Measurements from ENCODE around the gene STXBP6.

Gene STXBP6

DNA sequence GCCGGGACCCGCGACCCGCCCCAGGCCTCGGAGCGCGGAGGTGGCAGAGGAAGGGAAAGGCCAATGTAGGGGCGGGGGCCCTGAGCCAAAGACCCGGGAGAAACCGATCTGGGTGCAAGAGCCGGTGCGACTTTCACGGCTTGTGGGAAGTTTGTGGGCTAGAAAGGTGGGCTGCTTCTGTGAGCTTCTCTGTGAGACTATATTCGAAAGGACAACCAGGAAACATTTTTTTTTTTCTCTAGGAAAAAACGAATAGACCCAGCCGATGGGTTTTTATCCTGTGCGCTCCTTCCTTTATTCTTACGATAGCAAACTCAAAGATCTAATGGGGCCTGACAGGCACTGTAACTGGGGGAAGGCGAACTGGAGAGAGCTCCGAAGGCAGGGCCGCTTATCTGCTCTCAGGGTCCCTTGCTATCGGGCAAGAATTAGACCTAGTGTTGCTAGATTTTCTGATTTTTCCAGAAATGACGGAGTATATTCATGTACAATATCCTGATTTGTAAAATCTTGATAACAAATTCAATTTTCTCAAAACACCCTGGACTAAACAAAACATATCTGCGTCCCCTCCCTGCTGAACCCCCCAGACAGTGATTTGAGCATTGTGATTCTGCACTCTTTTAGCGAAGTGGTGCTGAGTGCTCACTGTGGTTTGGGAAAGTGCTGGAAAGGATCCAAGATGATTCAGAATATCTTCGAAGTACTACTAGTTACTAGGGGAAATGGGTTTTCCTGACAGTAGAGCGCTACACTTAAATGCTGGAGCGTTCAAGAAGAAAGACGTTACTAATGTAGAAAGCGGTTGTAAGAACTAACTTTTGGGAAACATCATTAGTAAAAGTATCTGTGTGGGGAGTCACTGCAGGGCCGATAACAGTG lies 563 bp upstream of the STXBP6 start:
- Histone ChIP-seq H3K23ac (ENCODE audit: low read length) (no peak overlapping the region), H3K4me3 (ENCODE audit: low read length) (no peak overlapping the region), H2BK120ac (ENCODE audit: low read depth, low read length) (no peak overlapping the region), H2AK5ac (ENCODE audit: low read length) (no peak overlapping the region), H3K27ac (ENCODE audit: low read depth, low read length) (no peak overlapping the region), H3K18ac (ENCODE audit: low read length) (no peak overlapping the region), H2BK15ac (replicated peaks; ENCODE audit: low read depth) (no peak overlapping the region), H3K79me2 (ENCODE audit: control insufficient read depth, insufficient read depth, low read length) (no peaks in the 10 kb centered on the region), H3K4ac (ENCODE audit: low read depth, low read length) (no peak overlapping the region), H3K79me1 (ENCODE audit: low read length) (no peaks in the 10 kb centered on the region), H4K5ac (ENCODE audit: low read length) (no peak overlapping the region), H3K56ac (ENCODE audit: low read length) (peak overlapping the region; percentile 28), H4K8ac (ENCODE audit: low read depth, low read length) (no peak overlapping the region), H3K27me3 (ENCODE audit: insufficient read depth, low read length, poor library complexity) (peaks cover 31% of the 10 kb centered on the region), H3K9ac (ENCODE audit: low read length) (peak overlapping the region; percentile 47), H2BK5ac (ENCODE audit: low read length) (no peak overlapping the region), H3K36me3 (ENCODE audit: control insufficient read depth, insufficient read depth, low read length) (no peaks in the 10 kb centered on the region), H3K4me2 (ENCODE audit: low read length) (peak overlapping the region; percentile 23), H3K4me1 (ENCODE audit: control insufficient read depth, low read depth, low read length) (no peaks in the 10 kb centered on the region)
- no CpG with 5 or more reads among the region's 31 CpGs for WGBS (ENCODE audit: extremely low coverage, insufficient coverage, low lambda C conversion rate)
- DNase-seq: peak; percentile 44

DNA sequence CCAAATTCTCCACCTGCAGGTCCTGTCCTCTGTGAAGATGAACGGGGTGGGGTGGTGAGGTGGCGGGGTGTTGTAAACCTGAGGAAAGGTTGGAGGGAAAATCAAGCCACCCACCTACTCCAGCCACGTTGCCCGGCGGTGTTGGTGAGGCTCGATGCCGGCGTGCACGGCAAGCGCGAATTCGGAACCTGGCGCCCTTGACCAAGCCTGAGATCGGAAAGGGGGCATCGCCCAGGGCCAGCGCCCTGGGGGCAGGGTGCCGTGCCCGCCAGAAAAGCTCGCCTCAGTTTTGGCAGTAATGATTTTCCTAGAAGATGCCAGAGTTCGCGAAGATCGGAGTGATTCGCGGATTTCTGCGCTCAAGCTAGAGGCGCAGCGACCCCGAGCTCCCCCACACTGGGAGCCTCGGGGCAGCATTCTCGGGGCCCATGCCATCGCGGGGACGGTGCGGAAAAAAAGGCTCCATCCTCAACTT lies 817 bp downstream of the STXBP6 start:
- Histone ChIP-seq H2BK120ac (ENCODE audit: low read depth, low read length) (no peak overlapping the region), H2AK5ac (ENCODE audit: low read length) (no peak overlapping the region), H3K79me1 (ENCODE audit: low read length) (no peaks in the 10 kb centered on the region), H3K56ac (ENCODE audit: low read length) (peak overlapping the region; percentile 80), H3K27ac (ENCODE audit: low read depth, low read length) (no peak overlapping the region), H2BK5ac (ENCODE audit: low read length) (no peak overlapping the region), H2BK15ac (replicated peaks; ENCODE audit: low read depth) (no peak overlapping the region), H3K79me2 (ENCODE audit: control insufficient read depth, insufficient read depth, low read length) (no peaks in the 10 kb centered on the region), H3K4me3 (ENCODE audit: low read length) (no peak overlapping the region), H3K9ac (ENCODE audit: low read length) (peak overlapping the region; percentile 40), H3K36me3 (ENCODE audit: control insufficient read depth, insufficient read depth, low read length) (no peaks in the 10 kb centered on the region), H4K5ac (ENCODE audit: low read length) (no peak overlapping the region), H3K27me3 (ENCODE audit: insufficient read depth, low read length, poor library complexity) (peaks cover 31% of the 10 kb centered on the region), H3K4ac (ENCODE audit: low read depth, low read length) (no peak overlapping the region), H3K23ac (ENCODE audit: low read length) (peak overlapping the region; percentile 18), H3K4me1 (ENCODE audit: control insufficient read depth, low read depth, low read length) (no peaks in the 10 kb centered on the region), H3K18ac (ENCODE audit: low read length) (no peak overlapping the region), H4K8ac (ENCODE audit: low read depth, low read length) (no peak overlapping the region), H3K4me2 (ENCODE audit: low read length) (peak overlapping the region; percentile 69)
- DNase-seq: no peak
- no CpG with 5 or more reads among the region's 34 CpGs for WGBS (ENCODE audit: extremely low coverage, insufficient coverage, low lambda C conversion rate)

DNA sequence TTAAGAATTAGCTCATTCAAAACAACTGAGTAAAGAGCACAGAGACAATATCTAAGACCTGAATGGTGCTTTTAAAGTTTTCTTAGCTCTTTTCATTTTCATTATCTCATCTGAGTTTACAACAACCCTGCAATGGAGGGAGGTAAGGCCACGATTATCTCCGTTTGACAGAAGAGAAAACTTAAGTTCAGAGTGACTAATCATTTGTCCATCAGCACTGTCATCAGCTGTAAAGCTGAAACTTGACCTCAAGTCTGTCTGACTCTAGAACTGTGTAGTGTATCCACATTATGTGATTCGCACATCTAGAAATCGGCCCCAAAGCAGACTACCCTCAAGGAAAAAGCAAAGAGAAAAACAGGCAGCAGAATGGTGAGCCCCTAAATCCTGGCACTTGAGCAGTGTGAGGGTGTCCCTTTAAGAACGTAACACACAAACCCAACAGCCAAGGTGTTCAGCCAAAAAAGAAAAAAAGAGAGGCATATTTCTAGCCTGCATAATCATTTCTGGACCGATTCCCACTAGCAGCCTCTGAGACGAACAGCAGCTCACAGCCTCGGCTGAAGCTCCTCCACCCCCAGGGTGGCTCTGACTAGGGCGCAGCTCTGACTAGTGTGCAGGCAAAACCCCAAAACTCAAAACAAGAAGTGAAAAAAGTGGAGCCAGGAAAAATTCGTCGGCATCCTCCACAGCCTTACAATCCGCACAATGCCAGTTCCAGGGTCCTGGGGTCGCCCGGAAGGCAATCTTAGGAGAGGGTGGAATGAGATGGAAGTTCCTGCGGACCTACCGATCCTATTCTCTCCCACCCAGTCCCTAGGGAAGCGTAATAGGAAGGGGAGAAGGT lies 1.6 kb downstream of the STXBP6 start:
- Histone ChIP-seq H4K8ac (ENCODE audit: low read depth, low read length) (no peak overlapping the region), H3K56ac (ENCODE audit: low read length) (no peak overlapping the region), H3K9ac (ENCODE audit: low read length) (no peak overlapping the region), H3K4ac (ENCODE audit: low read depth, low read length) (no peak overlapping the region), H3K23ac (ENCODE audit: low read length) (no peak overlapping the region), H3K36me3 (ENCODE audit: control insufficient read depth, insufficient read depth, low read length) (no peaks in the 10 kb centered on the region), H3K4me3 (ENCODE audit: low read length) (no peak overlapping the region), H3K79me2 (ENCODE audit: control insufficient read depth, insufficient read depth, low read length) (no peaks in the 10 kb centered on the region), H3K4me1 (ENCODE audit: control insufficient read depth, low read depth, low read length) (no peaks in the 10 kb centered on the region), H2BK120ac (ENCODE audit: low read depth, low read length) (no peak overlapping the region), H3K4me2 (ENCODE audit: low read length) (no peak overlapping the region), H2AK5ac (ENCODE audit: low read length) (no peak overlapping the region), H3K79me1 (ENCODE audit: low read length) (no peaks in the 10 kb centered on the region), H4K5ac (ENCODE audit: low read length) (no peak overlapping the region), H2BK15ac (replicated peaks; ENCODE audit: low read depth) (no peak overlapping the region), H3K27ac (ENCODE audit: low read depth, low read length) (no peak overlapping the region), H3K27me3 (ENCODE audit: insufficient read depth, low read length, poor library complexity) (peaks cover 31% of the 10 kb centered on the region), H3K18ac (ENCODE audit: low read length) (no peak overlapping the region), H2BK5ac (ENCODE audit: low read length) (no peak overlapping the region)
- WGBS (ENCODE audit: extremely low coverage, insufficient coverage, low lambda C conversion rate): no CpG with 5 or more reads among the region's 17 CpGs
- no peak for DNase-seq

DNA sequence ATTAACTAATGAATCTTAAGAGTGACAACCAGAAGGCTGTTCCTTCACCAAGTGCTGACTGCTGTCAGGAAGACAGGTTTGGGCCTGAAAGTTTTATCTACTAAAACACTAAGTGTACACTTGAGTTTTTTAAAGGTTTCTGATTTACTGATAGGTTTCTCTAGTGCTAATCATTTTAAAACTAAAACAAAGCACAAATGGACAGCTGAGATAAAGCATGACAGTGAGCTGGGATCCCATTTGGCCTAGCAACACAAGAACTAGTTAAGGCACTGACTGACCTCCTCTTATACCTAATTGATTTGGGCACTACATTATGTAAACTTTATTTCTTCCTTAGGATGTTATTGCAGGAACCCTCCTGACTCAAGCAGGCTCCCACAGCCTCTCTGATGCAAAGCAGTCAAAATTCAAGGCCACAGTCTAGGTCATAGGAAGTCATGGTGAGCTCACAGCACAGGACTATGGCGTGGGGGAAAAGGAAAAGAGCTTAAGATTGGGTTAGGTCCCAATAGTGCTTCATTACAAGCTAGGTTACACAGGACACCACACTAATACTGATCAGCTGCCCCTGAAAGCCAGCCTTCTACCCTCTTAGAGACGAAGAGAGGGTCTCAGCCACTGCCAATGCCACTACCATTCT lies 3.5 kb downstream of the STXBP6 start:
- no CpG with 5 or more reads among the region's 2 CpGs for WGBS (ENCODE audit: extremely low coverage, insufficient coverage, low lambda C conversion rate)
- no peak overlapping the region for H2BK5ac ChIP-seq (ENCODE audit: low read length)
- no peaks in the 10 kb centered on the region for H3K79me2 ChIP-seq (ENCODE audit: control insufficient read depth, insufficient read depth, low read length)
- H3K18ac ChIP-seq (ENCODE audit: low read length): no peak overlapping the region
- H3K9ac ChIP-seq (ENCODE audit: low read length): no peak overlapping the region
- no peak overlapping the region for H2BK15ac ChIP-seq (replicated peaks; ENCODE audit: low read depth)
- H3K4me2 ChIP-seq (ENCODE audit: low read length): no peak overlapping the region
- no peak overlapping the region for H4K5ac ChIP-seq (ENCODE audit: low read length)
- no peak overlapping the region for H2BK120ac ChIP-seq (ENCODE audit: low read depth, low read length)
- no peaks in the 10 kb centered on the region for H3K79me1 ChIP-seq (ENCODE audit: low read length)
- H3K4me3 ChIP-seq (ENCODE audit: low read length): no peak overlapping the region
- no peak overlapping the region for H3K27ac ChIP-seq (ENCODE audit: low read depth, low read length)
- no peak overlapping the region for H2AK5ac ChIP-seq (ENCODE audit: low read length)
- H3K36me3 ChIP-seq (ENCODE audit: control insufficient read depth, insufficient read depth, low read length): no peaks in the 10 kb centered on the region
- no peak overlapping the region for H3K23ac ChIP-seq (ENCODE audit: low read length)
- H3K4me1 ChIP-seq (ENCODE audit: control insufficient read depth, low read depth, low read length): no peaks in the 10 kb centered on the region
- H3K27me3 ChIP-seq (ENCODE audit: insufficient read depth, low read length, poor library complexity): peaks cover 25% of the 10 kb centered on the region
- no peak for DNase-seq
- H4K8ac ChIP-seq (ENCODE audit: low read depth, low read length): no peak overlapping the region
- H3K56ac ChIP-seq (ENCODE audit: low read length): no peak overlapping the region
- H3K4ac ChIP-seq (ENCODE audit: low read depth, low read length): no peak overlapping the region

DNA sequence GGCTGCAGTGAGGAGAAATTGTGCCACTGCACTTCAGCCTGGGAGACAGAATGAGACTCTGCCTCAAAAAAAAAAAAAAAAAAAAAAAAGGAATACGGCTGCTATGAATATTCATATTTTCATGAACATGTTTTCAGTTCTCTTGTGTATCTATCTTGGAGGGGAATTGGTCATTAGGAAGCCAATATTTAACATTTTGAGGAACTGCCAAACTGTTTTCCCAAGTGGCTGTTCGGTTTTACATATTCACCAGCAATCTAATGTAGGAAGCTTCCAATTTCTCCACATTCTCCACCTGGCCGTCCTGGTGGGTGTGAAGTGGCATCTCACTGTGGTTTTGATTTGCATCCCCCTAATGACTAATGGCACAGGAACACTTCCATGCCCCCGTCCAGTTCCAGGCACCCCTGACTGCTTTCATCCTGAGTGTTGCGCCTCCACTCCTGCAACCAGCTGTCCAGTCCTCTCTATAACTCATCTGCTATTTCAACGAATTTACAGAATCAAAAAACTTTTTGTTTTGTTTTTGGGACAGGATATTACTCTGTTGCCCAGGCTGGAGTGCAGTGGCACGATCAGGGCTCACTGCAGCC lies 5.7 kb downstream of the STXBP6 start:
- H4K8ac ChIP-seq (ENCODE audit: low read depth, low read length): no peak overlapping the region
- no peaks in the 10 kb centered on the region for H3K36me3 ChIP-seq (ENCODE audit: control insufficient read depth, insufficient read depth, low read length)
- no peak overlapping the region for H3K27ac ChIP-seq (ENCODE audit: low read depth, low read length)
- H3K4me3 ChIP-seq (ENCODE audit: low read length): no peak overlapping the region
- H3K4me2 ChIP-seq (ENCODE audit: low read length): no peak overlapping the region
- H3K4me1 ChIP-seq (ENCODE audit: control insufficient read depth, low read depth, low read length): no peaks in the 10 kb centered on the region
- peaks cover 13% of the 10 kb centered on the region for H3K27me3 ChIP-seq (ENCODE audit: insufficient read depth, low read length, poor library complexity)
- H2BK15ac ChIP-seq (replicated peaks; ENCODE audit: low read depth): no peak overlapping the region
- no peak for DNase-seq
- no peak overlapping the region for H3K56ac ChIP-seq (ENCODE audit: low read length)
- no peak overlapping the region for H4K5ac ChIP-seq (ENCODE audit: low read length)
- H3K23ac ChIP-seq (ENCODE audit: low read length): no peak overlapping the region
- WGBS (ENCODE audit: extremely low coverage, insufficient coverage, low lambda C conversion rate): no CpG with 5 or more reads among the region's 7 CpGs
- H2BK5ac ChIP-seq (ENCODE audit: low read length): no peak overlapping the region
- no peak overlapping the region for H2AK5ac ChIP-seq (ENCODE audit: low read length)
- H3K79me2 ChIP-seq (ENCODE audit: control insufficient read depth, insufficient read depth, low read length): no peaks in the 10 kb centered on the region
- no peaks in the 10 kb centered on the region for H3K79me1 ChIP-seq (ENCODE audit: low read length)
- H3K9ac ChIP-seq (ENCODE audit: low read length): no peak overlapping the region
- H3K18ac ChIP-seq (ENCODE audit: low read length): no peak overlapping the region
- no peak overlapping the region for H2BK120ac ChIP-seq (ENCODE audit: low read depth, low read length)
- no peak overlapping the region for H3K4ac ChIP-seq (ENCODE audit: low read depth, low read length)

Data from mesendoderm (in vitro differentiated cells).